ENCODE measurements around the gene SMPD2. TPM values are rescaled to one million over a fixed set of nuclear protein-coding genes. Genes with fewer than 3 reads are reported as not detected.

SMPD2 gene
- total RNA-seq, 1 donor from 2014 or later = 18.5 TPM

GRCh38 chr6:109429496-109429895 lies 11.0 kb upstream of the SMPD2 start:
- H3K9me3 Mint-ChIP-seq = no peaks in the 10 kb centered on the region
- H3K4me3 Mint-ChIP-seq = no peak overlapping the region
- DNase-seq (ENCODE audit: low spot score) = no peak
- H3K4me1 Mint-ChIP-seq (ENCODE audit: low read depth) = peaks cover 5% of the 10 kb centered on the region
- intact Hi-C loops (cut with micrococcal nuclease) = no loop called here
- H3K27me3 Mint-ChIP-seq (ENCODE audit: insufficient read depth) = peaks cover 22% of the 10 kb centered on the region
- no peaks in the 10 kb centered on the region for H3K36me3 Mint-ChIP-seq (ENCODE audit: low read depth)
- no peak overlapping the region for H3K27ac Mint-ChIP-seq

DNA sequence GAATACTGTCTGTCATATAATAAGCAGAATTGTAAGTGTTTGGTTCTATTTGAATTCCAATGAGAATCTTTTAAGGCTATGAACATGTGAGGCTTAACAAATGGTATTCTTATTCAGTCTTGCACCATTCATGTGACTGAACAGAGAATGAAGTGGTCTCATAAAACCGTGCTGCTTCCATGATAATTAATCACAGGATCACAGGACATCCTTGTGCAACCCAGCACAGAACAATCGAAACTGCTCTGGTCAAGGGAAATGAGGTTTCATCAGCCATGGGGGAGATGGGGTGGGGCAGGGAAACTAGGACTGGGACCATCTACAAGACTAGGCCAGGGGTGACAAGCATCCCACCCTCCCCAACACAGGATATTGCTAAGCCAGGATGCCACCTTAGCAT lies 6.1 kb upstream of the SMPD2 start:
- no peaks in the 10 kb centered on the region for H3K36me3 Mint-ChIP-seq (ENCODE audit: low read depth)
- intact Hi-C loops (cut with micrococcal nuclease) = no loop called here
- no peak overlapping the region for H3K4me3 Mint-ChIP-seq
- no peaks in the 10 kb centered on the region for H3K9me3 Mint-ChIP-seq
- H3K4me1 Mint-ChIP-seq (ENCODE audit: low read depth) = no peaks in the 10 kb centered on the region
- DNase-seq (ENCODE audit: low spot score) = no peak
- peaks cover 22% of the 10 kb centered on the region for H3K27me3 Mint-ChIP-seq (ENCODE audit: insufficient read depth)
- H3K27ac Mint-ChIP-seq = no peak overlapping the region

DNA sequence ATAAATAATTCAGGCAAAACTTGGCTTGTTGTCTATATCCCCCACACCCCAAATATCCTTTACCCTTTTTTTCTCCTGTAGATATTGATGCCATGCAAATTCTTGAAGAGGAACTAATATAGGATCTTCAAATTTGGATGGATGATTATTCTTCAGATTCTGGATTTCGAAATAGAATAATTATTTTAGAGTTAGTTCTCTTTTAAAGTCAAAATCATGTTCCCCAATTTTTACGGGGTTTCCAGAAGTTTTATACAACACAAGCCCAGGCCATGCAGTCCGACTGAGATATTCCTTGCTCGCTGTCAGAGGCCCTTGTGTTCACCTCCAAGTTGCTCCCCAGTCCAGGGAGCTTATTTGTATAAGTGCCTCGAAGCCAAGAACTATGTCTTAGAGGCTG lies 4.5 kb upstream of the SMPD2 start:
- Mint-ChIP-seq H3K4me3 (no peak overlapping the region), H3K27ac (no peak overlapping the region), H3K27me3 (ENCODE audit: insufficient read depth) (peaks cover 22% of the 10 kb centered on the region), H3K4me1 (ENCODE audit: low read depth) (no peaks in the 10 kb centered on the region), H3K36me3 (ENCODE audit: low read depth) (no peaks in the 10 kb centered on the region), H3K9me3 (no peaks in the 10 kb centered on the region)
- intact Hi-C loops (cut with micrococcal nuclease) = no loop called here
- DNase-seq (ENCODE audit: low spot score) = no peak

GRCh38 chr6:109441069-109441816 lies 719 bp downstream of the SMPD2 start:
- Mint-ChIP-seq H3K4me3 (peak overlapping the region; percentile 88), H3K9me3 (no peaks in the 10 kb centered on the region), H3K4me1 (ENCODE audit: low read depth) (peaks cover 23% of the 10 kb centered on the region), H3K27ac (peak overlapping the region; percentile 91), H3K36me3 (ENCODE audit: low read depth) (peaks cover 18% of the 10 kb centered on the region), H3K27me3 (ENCODE audit: insufficient read depth) (peaks cover 5% of the 10 kb centered on the region)
- intact Hi-C loops (cut with micrococcal nuclease) = loop anchor here (1.0 to 5.0 kb wide), 4 partner anchors 42 to 344 kb away; partner anchors contain the start of genes AK9, CEP57L1, FIG4 and ZBTB24
- no peak for DNase-seq (ENCODE audit: low spot score)

- intact Hi-C loops (cut with micrococcal nuclease) = loop anchor here (5.0 kb wide), 1 partner anchor 345 kb away; the partner anchor contains the start of gene CEP57L1
- Mint-ChIP-seq H3K4me1 (ENCODE audit: low read depth) (peaks cover 23% of the 10 kb centered on the region), H3K9me3 (no peaks in the 10 kb centered on the region), H3K27me3 (ENCODE audit: insufficient read depth) (peaks cover 5% of the 10 kb centered on the region), H3K4me3 (peak overlapping the region; percentile 88), H3K27ac (no peak overlapping the region), H3K36me3 (ENCODE audit: low read depth) (peaks cover 24% of the 10 kb centered on the region)
- DNase-seq (ENCODE audit: low spot score) = no peak
Observed at GRCh38 chr6:109442393-109442924, 1.9 kb downstream of the SMPD2 start.

DNA sequence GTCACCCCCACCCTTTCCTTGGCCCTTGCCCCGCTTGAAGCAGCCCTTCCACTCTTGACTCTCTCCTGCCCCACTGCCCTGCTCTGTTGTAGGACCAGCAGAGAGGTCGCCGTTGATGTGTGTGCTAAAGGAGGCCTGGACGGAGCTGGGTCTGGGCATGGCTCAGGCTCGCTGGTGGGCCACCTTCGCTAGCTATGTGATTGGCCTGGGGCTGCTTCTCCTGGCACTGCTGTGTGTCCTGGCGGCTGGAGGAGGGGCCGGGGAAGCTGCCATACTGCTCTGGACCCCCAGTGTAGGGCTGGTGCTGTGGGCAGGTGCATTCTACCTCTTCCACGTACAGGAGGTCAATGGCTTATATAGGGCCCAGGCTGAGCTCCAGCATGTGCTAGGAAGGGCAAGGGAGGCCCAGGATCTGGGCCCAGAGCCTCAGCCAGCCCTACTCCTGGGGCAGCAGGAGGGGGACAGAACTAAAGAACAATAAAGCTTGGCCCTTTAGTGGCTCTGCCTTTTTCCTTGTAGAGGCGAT lies 3.0 kb downstream of the SMPD2 start:
- peaks cover 34% of the 10 kb centered on the region for H3K36me3 Mint-ChIP-seq (ENCODE audit: low read depth)
- no peak overlapping the region for H3K27ac Mint-ChIP-seq
- H3K4me3 Mint-ChIP-seq = no peak overlapping the region
- intact Hi-C loops (cut with micrococcal nuclease) = loop anchor here (5.0 kb wide), 1 partner anchor 346 kb away; the partner anchor contains the start of gene CEP57L1
- H3K9me3 Mint-ChIP-seq = no peaks in the 10 kb centered on the region
- peaks cover 29% of the 10 kb centered on the region for H3K4me1 Mint-ChIP-seq (ENCODE audit: low read depth)
- DNase-seq (ENCODE audit: low spot score) = no peak
- H3K27me3 Mint-ChIP-seq (ENCODE audit: insufficient read depth) = peaks cover 3% of the 10 kb centered on the region

DNA sequence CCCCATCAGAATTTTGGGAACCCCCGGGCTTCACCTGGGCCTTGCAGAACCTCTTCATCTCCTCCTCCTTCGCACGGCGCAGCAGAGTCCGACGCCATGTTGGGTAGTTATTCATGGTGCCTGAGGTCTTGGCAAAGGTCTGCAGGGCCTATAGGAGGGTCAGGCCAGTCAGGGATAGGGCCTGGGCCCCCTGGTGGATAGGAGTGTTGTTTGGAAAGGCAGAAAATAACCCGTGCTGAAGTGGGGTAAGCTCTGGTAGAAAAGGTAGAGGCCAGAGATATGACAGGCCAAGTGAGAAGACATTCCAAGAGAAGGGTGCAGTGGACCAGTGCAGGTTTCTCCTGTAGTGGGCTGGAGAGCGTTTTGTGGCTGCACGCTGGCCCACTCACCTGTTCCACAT lies 4.9 kb downstream of the SMPD2 start:
- intact Hi-C loops (cut with micrococcal nuclease) = no loop called here
- H3K36me3 Mint-ChIP-seq (ENCODE audit: low read depth) = peaks cover 39% of the 10 kb centered on the region
- no peaks in the 10 kb centered on the region for H3K27me3 Mint-ChIP-seq (ENCODE audit: insufficient read depth)
- H3K27ac Mint-ChIP-seq = no peak overlapping the region
- DNase-seq (ENCODE audit: low spot score) = no peak
- H3K9me3 Mint-ChIP-seq = no peaks in the 10 kb centered on the region
- H3K4me3 Mint-ChIP-seq = no peak overlapping the region
- peaks cover 41% of the 10 kb centered on the region for H3K4me1 Mint-ChIP-seq (ENCODE audit: low read depth)

DNA sequence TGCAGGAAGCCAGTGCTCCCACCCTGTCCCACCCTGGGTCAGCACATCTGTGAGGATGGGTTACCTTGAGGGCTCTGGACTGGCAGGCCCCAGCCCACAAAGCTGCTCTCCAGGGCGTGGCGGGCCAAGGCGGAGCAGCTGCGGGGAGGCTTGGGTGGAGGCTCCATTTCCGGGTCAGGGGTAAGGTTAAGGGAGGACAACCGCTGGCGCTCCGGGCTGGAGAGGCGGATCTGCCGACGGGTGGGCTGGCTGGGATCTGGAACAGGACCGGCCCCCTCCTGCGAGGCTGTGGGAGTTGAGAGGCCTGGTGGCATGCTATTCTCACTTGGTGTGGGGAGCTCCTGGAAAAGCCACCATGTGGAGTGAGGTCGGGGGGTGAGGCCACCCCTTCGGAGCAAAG lies 5.5 kb downstream of the SMPD2 start:
- peaks cover 44% of the 10 kb centered on the region for H3K36me3 Mint-ChIP-seq (ENCODE audit: low read depth)
- H3K4me3 Mint-ChIP-seq = no peak overlapping the region
- no peaks in the 10 kb centered on the region for H3K9me3 Mint-ChIP-seq
- intact Hi-C loops (cut with micrococcal nuclease) = no loop called here
- H3K27ac Mint-ChIP-seq = no peak overlapping the region
- no peaks in the 10 kb centered on the region for H3K27me3 Mint-ChIP-seq (ENCODE audit: insufficient read depth)
- peaks cover 47% of the 10 kb centered on the region for H3K4me1 Mint-ChIP-seq (ENCODE audit: low read depth)
- DNase-seq (ENCODE audit: low spot score) = no peak

GRCh38 chr6:109446541-109446940 lies 6.0 kb downstream of the SMPD2 start:
- H3K4me1 Mint-ChIP-seq (ENCODE audit: low read depth) = peaks cover 43% of the 10 kb centered on the region
- intact Hi-C loops (cut with micrococcal nuclease) = no loop called here
- DNase-seq (ENCODE audit: low spot score) = no peak
- H3K9me3 Mint-ChIP-seq = no peaks in the 10 kb centered on the region
- no peak overlapping the region for H3K4me3 Mint-ChIP-seq
- H3K27ac Mint-ChIP-seq = no peak overlapping the region
- no peaks in the 10 kb centered on the region for H3K27me3 Mint-ChIP-seq (ENCODE audit: insufficient read depth)
- H3K36me3 Mint-ChIP-seq (ENCODE audit: low read depth) = peaks cover 45% of the 10 kb centered on the region

DNA sequence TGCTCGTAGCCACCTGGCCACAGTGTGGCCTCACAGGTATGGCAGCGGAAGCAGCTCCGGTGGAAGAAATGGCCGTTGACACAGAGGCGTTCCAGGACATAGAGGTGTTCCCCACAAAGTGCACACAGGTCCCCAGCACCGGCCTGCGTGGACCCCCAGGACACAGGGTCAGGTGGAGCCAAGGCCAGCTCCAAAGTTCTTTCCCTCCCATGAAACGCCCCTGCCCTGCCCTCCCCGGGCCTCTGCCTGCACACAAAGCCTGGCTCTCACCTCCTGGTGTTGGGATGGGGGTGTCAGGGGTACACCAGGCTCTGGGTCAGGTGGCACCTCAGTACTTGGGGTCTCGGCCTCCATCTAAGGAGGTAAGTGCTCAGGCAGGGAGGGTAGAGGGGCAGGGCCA lies 6.6 kb downstream of the SMPD2 start:
- intact Hi-C loops (cut with micrococcal nuclease) = no loop called here
- Mint-ChIP-seq H3K27ac (no peak overlapping the region), H3K4me1 (ENCODE audit: low read depth) (peaks cover 37% of the 10 kb centered on the region), H3K27me3 (ENCODE audit: insufficient read depth) (no peaks in the 10 kb centered on the region), H3K36me3 (ENCODE audit: low read depth) (peaks cover 47% of the 10 kb centered on the region), H3K9me3 (no peaks in the 10 kb centered on the region), H3K4me3 (no peak overlapping the region)
- no peak for DNase-seq (ENCODE audit: low spot score)

GRCh38 chr6:109447878-109448555 lies 7.5 kb downstream of the SMPD2 start:
- DNase-seq (ENCODE audit: low spot score) = no peak
- Mint-ChIP-seq H3K4me3 (no peak overlapping the region), H3K27ac (no peak overlapping the region), H3K27me3 (ENCODE audit: insufficient read depth) (no peaks in the 10 kb centered on the region), H3K4me1 (ENCODE audit: low read depth) (peaks cover 28% of the 10 kb centered on the region), H3K9me3 (no peaks in the 10 kb centered on the region), H3K36me3 (ENCODE audit: low read depth) (peaks cover 48% of the 10 kb centered on the region)
- intact Hi-C loops (cut with micrococcal nuclease) = no loop called here

- Mint-ChIP-seq H3K4me1 (ENCODE audit: low read depth) (peaks cover 24% of the 10 kb centered on the region), H3K27ac (no peak overlapping the region), H3K4me3 (no peak overlapping the region), H3K27me3 (ENCODE audit: insufficient read depth) (no peaks in the 10 kb centered on the region), H3K9me3 (no peaks in the 10 kb centered on the region), H3K36me3 (ENCODE audit: low read depth) (peaks cover 48% of the 10 kb centered on the region)
- intact Hi-C loops (cut with micrococcal nuclease) = no loop called here
- no peak for DNase-seq (ENCODE audit: low spot score)
Observed at GRCh38 chr6:109448615-109449014, 8.1 kb downstream of the SMPD2 start.
